ENCODE measurements around the gene DNM3. TPM values are rescaled to one million over a fixed set of nuclear protein-coding genes. Genes with fewer than 3 reads are reported as not detected.

Gene DNM3
- total and polyA plus RNA-seq, 9 of the 15 experiments (the other 6 are each of a cell fraction or from before 2014, with no cell fraction given), result 0.08 to 0.36 (median 0.22) TPM; not detected in 1

GRCh38 chr1:172169836-172170235 lies 328.5 kb downstream of the DNM3 start:
- no peak overlapping the region for H2AFZ ChIP-seq (ENCODE audit: low read depth, low read length)
- CTCF ChIA-PET (ENCODE audit: low intra/inter-chr PET ratio), result no interaction called here
- no peak for FAIRE-seq
- DNase-seq (ENCODE audit: extremely low read depth in 1 of 4, low spot score in 3 of 4), result no peak
- in situ Hi-C loops (cut with MboI) (no loop called here), intact Hi-C loops (cut with micrococcal nuclease) (no loop called here)
- TF ChIP-seq TCF7 (IDR thresholded peaks at IDR 0.05; ENCODE audit: borderline replicate concordance) (no peak), ZNF274 (IDR thresholded peaks at IDR 0.05; ENCODE audit: borderline replicate concordance, low read depth, low read length) (no peak), BCL6 (CRISPR knock-in tag; IDR thresholded peaks at IDR 0.05) (no peak), CREB3L1 (IDR thresholded peaks at IDR 0.05; ENCODE audit: borderline replicate concordance, low read depth) (no peak), TFE3 (CRISPR knock-in tag; IDR thresholded peaks at IDR 0.05) (no peak)
- no TSS peak for BruUV-seq (replicated peaks)
- H3K79me2 ChIP-seq (ENCODE audit: control insufficient read depth, insufficient read depth, low read length), result no peaks in the 10 kb centered on the region
- H3K4me2 ChIP-seq (ENCODE audit: insufficient read depth, low read length), result no peak overlapping the region
- H3K36me3 ChIP-seq (ENCODE audit: control insufficient read depth, insufficient read depth, low read length), result no peaks in the 10 kb centered on the region
- no peak for ATAC-seq
- POLR2A ChIA-PET, result interaction anchor here (0.8 kb wide), 1 partner anchor 42 kb away, joined by 3 read pairs; no protein-coding TSS in a partner anchor
- no peaks in the 10 kb centered on the region for H3K4me1 ChIP-seq (replicated peaks in 1 of 2; ENCODE audit: control insufficient read depth in 2 of 2, insufficient read depth in 2 of 2, low read length in 2 of 2)
- no peaks in the 10 kb centered on the region for H3K9me1 ChIP-seq (ENCODE audit: control insufficient read depth, insufficient read depth, low read length)
- no peaks in the 10 kb centered on the region for H3K27me3 ChIP-seq (ENCODE audit: control insufficient read depth in 2 of 2, insufficient read depth in 2 of 2, low read length in 2 of 2)
- H3K4me3 ChIP-seq, result no peak overlapping the region
- H3K9ac ChIP-seq (ENCODE audit: insufficient read depth in 1 of 2, low read depth in 2 of 2, low read length in 2 of 2), result no peak overlapping the region
- no peaks in the 10 kb centered on the region for H4K20me1 ChIP-seq (replicated peaks; ENCODE audit: control insufficient read depth, insufficient read depth, low read length)
- H3K27ac ChIP-seq (ENCODE audit: extremely low read depth, low read depth, low read length), result no peak overlapping the region
- no peaks in the 10 kb centered on the region for H3K9me3 ChIP-seq (replicated peaks; ENCODE audit: control insufficient read depth, insufficient read depth, low read depth, low read length)
